ENCODE data around the gene PRAMEF5.
"Not testable (repeated sequence)": the region's sequence is repeated elsewhere in the genome, so short reads cannot be mapped to it uniquely, and the experiment has no call there.

GRCh38 chr1:13303239-13303638 lies 49.2 kb downstream of the PRAMEF5 start, which contains the start of gene PRAMEF33:
- not testable (repeated sequence) for TF ChIP-seq POLR2A, CTCF (IDR thresholded peaks at IDR 0.05)

Data from testis (tissue), 2 donors.